Neural progenitor cell (in vitro differentiated cells): Measurements from ENCODE around the gene GALNTL6. TPM values are rescaled to one million over a fixed set of nuclear protein-coding genes. Genes with fewer than 3 reads are reported as not detected.
"Not testable (repeated sequence)": the region's sequence is repeated elsewhere in the genome, so short reads cannot be mapped to it uniquely, and the experiment has no call there.

ENCODE experiments used
- DNase-seq: peaks from one replicate; pipeline ENCODE4 v3.0.0-alpha.2; 2016; ENCODE audit warnings: low spot score
- H2AFZ ChIP-seq: fragments of 200-600 bp; sonication (generic); replicated peaks from 2 replicates; pipeline ENCODE4 v1.6.1; 2016; ENCODE audit warnings: antibody characterized with exemption
- H3F3A ChIP-seq: fragments of 200-600 bp; sonication (generic); 2 replicates; pipeline ENCODE4 v1.6.1; 2016; ENCODE audit warnings: antibody characterized with exemption, low read depth
- H3K27ac ChIP-seq: fragments of 200-600 bp; sonication (generic); 2 replicates; pipeline ENCODE4 v1.5.1; 2016; ENCODE audit warnings: mild to moderate bottlenecking
- H3K27me3 ChIP-seq: fragments of 200-600 bp; sonication (generic); 2 replicates; pipeline ENCODE4 v1.6.1; 2016; ENCODE audit warnings: mild to moderate bottlenecking, moderate library complexity
- H3K36me3 ChIP-seq: fragments of 200-600 bp; sonication (generic); 2 replicates; pipeline ENCODE4 v1.5.1; 2016
- H3K4me1 ChIP-seq: fragments of 200-600 bp; sonication (generic); 2 replicates; pipeline ENCODE4 v1.6.1; 2016; ENCODE audit warnings: mixed run types
- H3K4me2 ChIP-seq: fragments of 200-600 bp; sonication (generic); 2 replicates; pipeline ENCODE4 v1.6.1; 2016
- H3K4me3 ChIP-seq: fragments of 200-600 bp; sonication (generic); 2 replicates; pipeline ENCODE4 v1.5.1; 2016
- H3K79me2 ChIP-seq: fragments of 200-600 bp; sonication (generic); 2 replicates; pipeline ENCODE4 v1.6.1; 2016; ENCODE audit warnings: low read depth
- H3K9ac ChIP-seq: fragments of 200-600 bp; sonication (generic); 2 replicates; pipeline ENCODE4 v1.6.1; 2016
- H3K9me3 ChIP-seq: fragments of 200-600 bp; sonication (generic); 2 replicates; pipeline ENCODE4 v1.5.1; 2016; ENCODE audit warnings: low read depth
- H4K20me1 ChIP-seq: fragments of 200-600 bp; sonication (generic); 2 replicates; pipeline ENCODE4 v1.6.1; 2016; ENCODE audit warnings: low read depth
- H3K27ac Mint-ChIP-seq: 3 replicates; pipeline ENCODE4 v1.8.0; 2021; ENCODE audit warnings: mixed read lengths
- H3K27me3 Mint-ChIP-seq: 2 replicates; pipeline ENCODE4 v1.8.0; 2022; ENCODE audit warnings: low read depth, mild to moderate bottlenecking, inconsistent platforms, moderate library complexity, mixed read lengths; ENCODE audit not compliant: insufficient read depth
- H3K36me3 Mint-ChIP-seq: 3 replicates; pipeline ENCODE4 v1.8.0; 2021; ENCODE audit warnings: mixed read lengths
- H3K4me1 Mint-ChIP-seq: 3 replicates; pipeline ENCODE4 v1.8.0; 2021; ENCODE audit warnings: mixed read lengths
- H3K4me3 Mint-ChIP-seq: 3 replicates; pipeline ENCODE4 v1.8.0; 2021; ENCODE audit warnings: mild to moderate bottlenecking, moderate library complexity, mixed read lengths
- H3K9me3 Mint-ChIP-seq: 3 replicates; pipeline ENCODE4 v1.8.0; 2020; ENCODE audit warnings: mixed read lengths
- EZH2 ChIP-seq: fragments of 200-600 bp; sonication (generic); IDR thresholded peaks from 2 replicates; pipeline ENCODE4 v1.6.1; 2017; ENCODE audit warnings: antibody characterized with exemption, mild to moderate bottlenecking, moderate library complexity
- EZH2phosphoT487 ChIP-seq: fragments of 200-600 bp; sonication (generic); IDR thresholded peaks from 2 replicates; pipeline ENCODE4 v1.6.1; 2017; ENCODE audit warnings: antibody characterized with exemption
- total RNA-seq: library from RNA; depleted of rRNA; stranded (reverse); fragments of >200 nt; gene quantifications from 2 replicates; pipeline ENCODE4 v1.2.3, GENCODE V29; 2015; ENCODE audit warnings: low replicate concordance
- TF ChIP-seq, protein P1 (sequence below): fragments of 200-600 bp; sonication (generic); IDR thresholded peaks from 2 replicates; pipeline ENCODE4 v1.5.1; 2017; ENCODE audit warnings: antibody characterized with exemption, mild to moderate bottlenecking

GALNTL6 gene
- total RNA-seq, 1 donor from 2014 or later = 0.15 TPM

DNA sequence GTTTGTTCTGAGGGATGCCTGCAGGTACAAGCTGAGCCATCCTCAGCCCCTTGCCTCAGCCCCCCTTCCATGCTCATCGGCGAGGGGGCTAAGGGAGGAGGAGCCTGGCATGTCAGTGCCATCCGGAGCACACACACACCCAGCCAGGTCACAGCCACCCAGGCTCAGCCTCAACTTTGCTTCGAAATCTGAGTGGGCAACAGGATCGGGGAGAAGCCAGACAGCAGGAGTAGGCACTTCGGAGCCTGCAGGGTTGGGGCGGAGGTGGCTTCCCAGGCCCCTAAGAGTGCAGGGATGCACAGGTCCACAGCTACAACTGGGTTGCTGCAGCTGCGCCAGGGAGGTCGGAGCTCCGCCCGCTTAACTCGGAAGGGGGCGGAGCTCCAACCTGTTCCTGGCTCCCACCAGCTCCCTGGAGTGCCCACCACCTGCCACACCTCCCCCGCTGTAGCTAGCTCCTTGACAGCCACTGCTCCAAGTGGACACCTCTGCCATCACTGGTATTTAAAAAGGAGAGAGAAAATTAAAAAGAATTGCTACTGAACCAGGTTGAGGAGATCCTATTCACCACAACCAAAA lies 1162.5 kb downstream of the GALNTL6 start:
- Histone ChIP-seq H3K4me1 (no peaks in the 10 kb centered on the region), H3K4me2 (no peak overlapping the region), H3K36me3 (no peaks in the 10 kb centered on the region), H4K20me1 (no peaks in the 10 kb centered on the region), H3F3A (no peaks in the 10 kb centered on the region), H3K79me2 (no peaks in the 10 kb centered on the region), H2AFZ (no peak overlapping the region), H3K9me3 (no peaks in the 10 kb centered on the region), H3K4me3 (no peak overlapping the region), H3K27me3 (no peaks in the 10 kb centered on the region), H3K27ac (no peak overlapping the region), H3K9ac (no peak overlapping the region)
- Mint-ChIP-seq H3K27ac (no peak overlapping the region), H3K4me3 (no peak overlapping the region), H3K9me3 (peaks cover under 1% of the 10 kb centered on the region), H3K4me1 (no peaks in the 10 kb centered on the region), H3K27me3 (no peaks in the 10 kb centered on the region), H3K36me3 (no peaks in the 10 kb centered on the region)
- peak; percentile 9 for DNase-seq
- TF ChIP-seq EZH2phosphoT487 (no peak), EZH2 (no peak)
- TF ChIP-seq, protein P1, sequence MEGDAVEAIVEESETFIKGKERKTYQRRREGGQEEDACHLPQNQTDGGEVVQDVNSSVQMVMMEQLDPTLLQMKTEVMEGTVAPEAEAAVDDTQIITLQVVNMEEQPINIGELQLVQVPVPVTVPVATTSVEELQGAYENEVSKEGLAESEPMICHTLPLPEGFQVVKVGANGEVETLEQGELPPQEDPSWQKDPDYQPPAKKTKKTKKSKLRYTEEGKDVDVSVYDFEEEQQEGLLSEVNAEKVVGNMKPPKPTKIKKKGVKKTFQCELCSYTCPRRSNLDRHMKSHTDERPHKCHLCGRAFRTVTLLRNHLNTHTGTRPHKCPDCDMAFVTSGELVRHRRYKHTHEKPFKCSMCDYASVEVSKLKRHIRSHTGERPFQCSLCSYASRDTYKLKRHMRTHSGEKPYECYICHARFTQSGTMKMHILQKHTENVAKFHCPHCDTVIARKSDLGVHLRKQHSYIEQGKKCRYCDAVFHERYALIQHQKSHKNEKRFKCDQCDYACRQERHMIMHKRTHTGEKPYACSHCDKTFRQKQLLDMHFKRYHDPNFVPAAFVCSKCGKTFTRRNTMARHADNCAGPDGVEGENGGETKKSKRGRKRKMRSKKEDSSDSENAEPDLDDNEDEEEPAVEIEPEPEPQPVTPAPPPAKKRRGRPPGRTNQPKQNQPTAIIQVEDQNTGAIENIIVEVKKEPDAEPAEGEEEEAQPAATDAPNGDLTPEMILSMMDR = no peak

DNA sequence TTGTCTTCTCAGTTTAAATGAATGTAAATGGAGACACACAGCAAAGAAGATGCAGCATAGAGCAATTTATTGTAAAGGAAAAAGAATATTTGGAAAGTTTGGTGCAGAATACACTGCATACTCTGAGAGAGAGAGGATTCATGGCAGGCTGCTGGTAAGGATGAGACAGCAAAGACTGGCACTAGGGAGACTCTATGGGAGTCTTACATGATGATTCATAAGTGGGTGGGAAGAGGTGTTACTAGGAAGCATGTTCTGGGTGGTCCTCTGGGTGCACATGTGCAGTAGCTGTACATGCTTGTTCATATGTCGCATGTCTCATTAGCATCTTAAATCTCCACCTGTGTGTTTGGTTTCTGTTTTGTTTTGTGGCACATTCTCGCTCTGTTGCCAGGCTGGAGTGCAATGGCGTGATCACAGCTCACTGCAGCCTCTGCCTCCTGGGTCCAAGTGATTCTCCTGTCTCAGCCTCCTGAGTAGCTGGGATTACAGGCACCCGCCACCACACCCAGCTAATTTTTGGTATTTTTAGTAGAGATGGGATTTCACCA lies 1164.4 kb downstream of the GALNTL6 start:
- H3K27me3 Mint-ChIP-seq, H3K27ac ChIP-seq, H3K4me3 ChIP-seq, H2AFZ ChIP-seq, H3K9me3 ChIP-seq, H3K9ac ChIP-seq, H3K36me3 ChIP-seq, H3K36me3 Mint-ChIP-seq, H3K27ac Mint-ChIP-seq, H3K4me1 ChIP-seq, H4K20me1 ChIP-seq, H3K9me3 Mint-ChIP-seq, H3F3A ChIP-seq, H3K79me2 ChIP-seq, H3K4me1 Mint-ChIP-seq, DNase-seq, H3K4me2 ChIP-seq, H3K4me3 Mint-ChIP-seq, H3K27me3 ChIP-seq: not testable (repeated sequence)

DNA sequence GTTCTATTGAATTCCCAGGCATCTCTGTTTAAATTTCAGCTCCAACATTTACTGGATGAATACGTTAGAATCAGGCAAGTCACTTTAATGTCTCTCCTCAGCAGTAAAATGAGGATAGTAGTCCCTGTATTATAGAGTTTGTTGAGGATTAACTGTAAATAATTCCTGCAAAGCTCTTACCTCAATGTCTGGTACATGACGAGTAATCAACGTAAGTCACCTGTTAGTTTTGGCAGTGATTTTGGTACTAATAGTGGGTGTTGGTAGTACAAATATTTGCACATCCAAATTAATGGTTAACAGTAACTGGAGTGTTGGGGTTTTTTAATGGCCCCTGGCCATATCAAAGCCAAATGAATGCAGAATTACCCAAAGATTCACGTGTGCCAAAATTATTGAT lies 1165.6 kb downstream of the GALNTL6 start:
- H3K36me3 Mint-ChIP-seq = no peaks in the 10 kb centered on the region

DNA sequence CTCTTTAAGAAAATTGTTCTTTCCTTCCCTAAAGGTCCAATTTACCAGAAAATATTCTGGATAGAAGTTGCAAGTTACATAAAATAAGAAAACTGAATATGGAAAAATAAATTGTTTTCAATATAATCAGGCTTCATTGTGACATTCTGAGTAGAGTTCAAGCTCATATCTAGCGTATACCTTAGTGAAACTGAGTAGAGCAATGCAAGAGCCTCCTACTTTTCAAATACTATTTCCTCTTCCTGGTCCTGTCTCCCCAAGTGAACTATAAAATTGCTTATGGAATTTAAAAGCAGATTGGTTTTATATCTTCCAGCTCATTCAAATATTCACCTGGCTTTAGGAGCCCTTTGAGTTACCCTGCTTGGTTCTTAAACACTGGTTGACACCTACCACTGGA lies 1166.1 kb downstream of the GALNTL6 start:
- Mint-ChIP-seq H3K4me1 (peaks cover 8% of the 10 kb centered on the region), H3K27ac (no peak overlapping the region), H3K36me3 (no peaks in the 10 kb centered on the region), H3K9me3 (peaks cover 4% of the 10 kb centered on the region), H3K27me3 (no peaks in the 10 kb centered on the region), H3K4me3 (no peak overlapping the region)
- H3K9ac ChIP-seq = no peak overlapping the region
- no peaks in the 10 kb centered on the region for H4K20me1 ChIP-seq
- H3K36me3 ChIP-seq = no peaks in the 10 kb centered on the region
- H3K27me3 ChIP-seq = no peaks in the 10 kb centered on the region
- no peak overlapping the region for H3K4me2 ChIP-seq
- TF ChIP-seq EZH2phosphoT487 = no peak
- no peak for TF ChIP-seq EZH2
- TF ChIP-seq, protein P1 = no peak
- H3K4me3 ChIP-seq = no peak overlapping the region
- H3K79me2 ChIP-seq = no peaks in the 10 kb centered on the region
- H3F3A ChIP-seq = no peaks in the 10 kb centered on the region
- DNase-seq = no peak
- no peaks in the 10 kb centered on the region for H3K4me1 ChIP-seq
- H3K27ac ChIP-seq = no peak overlapping the region
- no peaks in the 10 kb centered on the region for H3K9me3 ChIP-seq
- H2AFZ ChIP-seq = no peak overlapping the region

More for the DNA sequence above, 1165.6 kb downstream of the GALNTL6 start:
- Histone ChIP-seq H3K9me3 (no peaks in the 10 kb centered on the region), H3K79me2 (no peaks in the 10 kb centered on the region), H3K9ac (no peak overlapping the region), H3K36me3 (no peaks in the 10 kb centered on the region), H4K20me1 (no peaks in the 10 kb centered on the region), H2AFZ (no peak overlapping the region), H3F3A (no peaks in the 10 kb centered on the region), H3K4me3 (no peak overlapping the region), H3K27me3 (no peaks in the 10 kb centered on the region), H3K27ac (no peak overlapping the region), H3K4me1 (no peaks in the 10 kb centered on the region), H3K4me2 (no peak overlapping the region)
- no peak for DNase-seq
- TF ChIP-seq EZH2phosphoT487 = no peak
- Mint-ChIP-seq H3K27ac (no peak overlapping the region), H3K4me3 (no peak overlapping the region), H3K9me3 (peaks cover 4% of the 10 kb centered on the region), H3K27me3 (no peaks in the 10 kb centered on the region), H3K4me1 (peaks cover 3% of the 10 kb centered on the region)
